GM20000 (cell line): ENCODE measurements around the gene CREB3L1.
A peak's percentile ranks its signal among the peaks of the same experiment; 100 is the strongest.

Experiments
- DNase-seq: peaks from one replicate; pipeline ENCODE4 v3.0.0; 2012; ENCODE audit warnings: low spot score
- TF ChIP-seq, protein P1 (sequence below): IDR thresholded peaks from 2 replicates; pipeline ENCODE4 v1.5.1; 2012; ENCODE audit warnings: mild to moderate bottlenecking, control low read depth; ENCODE audit errors: extremely low read depth, missing control alignments

CREB3L1 gene

DNA sequence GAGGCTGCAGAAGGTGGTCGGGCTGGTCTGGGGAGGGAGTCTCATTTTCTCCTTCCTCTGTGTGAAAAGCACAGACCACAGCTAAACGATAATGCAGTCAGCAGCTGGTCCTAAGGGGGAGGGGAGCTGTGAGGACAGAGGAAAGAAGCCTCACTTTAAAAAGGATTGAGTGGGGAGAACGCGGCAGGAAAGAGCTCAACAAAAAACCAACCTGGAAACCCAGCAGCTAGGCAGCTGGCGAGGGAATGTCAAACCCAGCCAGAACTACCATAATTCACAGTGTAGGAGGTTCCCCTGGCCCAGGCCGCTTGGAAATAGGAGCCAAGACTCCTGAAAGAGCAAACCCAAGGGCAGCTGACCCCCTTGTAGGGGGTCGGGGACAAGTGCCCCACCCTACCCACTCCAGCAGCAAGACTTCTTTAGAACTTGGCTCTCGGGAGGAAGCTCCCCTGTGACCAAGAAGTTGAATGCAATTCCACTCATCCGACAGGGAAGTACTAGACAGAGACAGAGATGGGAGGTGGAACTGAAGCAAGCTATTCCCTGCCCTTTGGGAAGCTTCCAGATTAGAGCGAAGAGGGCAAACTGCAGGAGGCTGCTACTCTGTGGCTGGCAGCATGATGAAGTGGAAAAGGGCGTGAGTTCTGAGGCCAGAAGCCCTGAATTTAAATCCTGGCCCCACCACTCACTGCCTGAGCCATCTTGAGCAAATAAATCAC lies 53.3 kb downstream of the CREB3L1 start:
- TF ChIP-seq, protein P1, sequence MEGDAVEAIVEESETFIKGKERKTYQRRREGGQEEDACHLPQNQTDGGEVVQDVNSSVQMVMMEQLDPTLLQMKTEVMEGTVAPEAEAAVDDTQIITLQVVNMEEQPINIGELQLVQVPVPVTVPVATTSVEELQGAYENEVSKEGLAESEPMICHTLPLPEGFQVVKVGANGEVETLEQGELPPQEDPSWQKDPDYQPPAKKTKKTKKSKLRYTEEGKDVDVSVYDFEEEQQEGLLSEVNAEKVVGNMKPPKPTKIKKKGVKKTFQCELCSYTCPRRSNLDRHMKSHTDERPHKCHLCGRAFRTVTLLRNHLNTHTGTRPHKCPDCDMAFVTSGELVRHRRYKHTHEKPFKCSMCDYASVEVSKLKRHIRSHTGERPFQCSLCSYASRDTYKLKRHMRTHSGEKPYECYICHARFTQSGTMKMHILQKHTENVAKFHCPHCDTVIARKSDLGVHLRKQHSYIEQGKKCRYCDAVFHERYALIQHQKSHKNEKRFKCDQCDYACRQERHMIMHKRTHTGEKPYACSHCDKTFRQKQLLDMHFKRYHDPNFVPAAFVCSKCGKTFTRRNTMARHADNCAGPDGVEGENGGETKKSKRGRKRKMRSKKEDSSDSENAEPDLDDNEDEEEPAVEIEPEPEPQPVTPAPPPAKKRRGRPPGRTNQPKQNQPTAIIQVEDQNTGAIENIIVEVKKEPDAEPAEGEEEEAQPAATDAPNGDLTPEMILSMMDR, result no peak
- DNase-seq, result no peak

DNA sequence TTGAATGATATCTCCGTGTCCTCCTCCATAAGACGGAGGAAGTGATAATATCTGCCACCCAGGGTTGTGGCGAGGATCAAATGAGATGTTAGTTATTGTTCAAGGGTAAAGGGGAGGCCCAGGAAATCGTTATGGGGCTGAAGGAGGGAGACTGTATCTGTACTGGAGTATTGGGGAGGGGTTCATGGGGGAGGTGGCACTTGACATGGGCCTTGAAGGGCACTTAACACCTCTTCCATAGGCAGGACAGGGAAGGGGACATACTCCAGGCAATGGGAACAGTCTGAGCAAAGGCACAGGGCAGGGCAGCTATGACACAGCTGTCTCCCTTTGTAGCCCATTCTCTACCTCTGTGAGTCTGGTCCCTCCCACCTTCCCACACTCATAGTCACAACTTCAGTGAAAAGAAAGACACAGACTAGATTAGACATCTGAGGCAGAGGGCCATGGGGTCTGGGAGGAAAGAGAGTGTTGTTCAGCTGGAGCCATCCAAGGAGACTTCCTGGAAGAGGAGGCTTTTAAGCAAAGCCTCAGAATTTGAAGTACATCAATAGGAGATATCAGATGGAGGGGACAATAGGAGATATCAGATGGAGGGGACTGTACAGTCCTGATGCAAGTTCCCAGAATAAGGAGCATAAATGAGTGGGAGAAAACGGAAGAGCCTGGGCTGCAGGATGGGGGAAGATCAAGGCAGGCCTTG lies 54.0 kb downstream of the CREB3L1 start:
- no peak for DNase-seq
- TF ChIP-seq, protein P1, result no peak

- no peak for DNase-seq
- TF ChIP-seq, protein P1, result no peak
Observed at GRCh38 chr11:46332093-46332567, 54.7 kb downstream of the CREB3L1 start.

- DNase-seq, result peak; percentile 49
- TF ChIP-seq, protein P1, result no peak
Observed at GRCh38 chr11:46332568-46333393, 55.3 kb downstream of the CREB3L1 start.

GRCh38 chr11:46333394-46333947 lies 56.0 kb downstream of the CREB3L1 start:
- TF ChIP-seq, protein P1, result no peak
- DNase-seq, result no peak

- TF ChIP-seq, protein P1, result no peak
- DNase-seq, result no peak
Observed at GRCh38 chr11:46334211-46334610, 56.7 kb downstream of the CREB3L1 start.
